Natural killer cell (primary cell): ENCODE measurements around the gene STAT6. TPM values are rescaled to one million over a fixed set of nuclear protein-coding genes. Genes with fewer than 3 reads are reported as not detected.

Experiments
- ATAC-seq, 3 donors: fragments of 150-1000 bp in 2 of 3; fragments of 200-7000 bp in 1 of 3; cut with Tn5 transposase; 1 replicate in 1 of 3; 2 replicates in 2 of 3; pipeline ENCODE4 v1.10.0; 2021; ENCODE audit warnings: mild to moderate bottlenecking in 2 of 3, moderate library complexity in 2 of 3
- DNase-seq, 2 donors: peaks; one replicate each; pipeline versions ENCODE4 v3.0.0 to v3.0.0-alpha.2; 2013 to 2021; ENCODE audit warnings: mixed read lengths in 1 of 2
- H3K27ac ChIP-seq: one replicate; pipeline ENCODE4 v1.5.1; 2013; ENCODE audit warnings: mild to moderate bottlenecking, low read length
- H3K27me3 ChIP-seq: one replicate; pipeline ENCODE4 v1.6.1; 2013; ENCODE audit warnings: low read length; ENCODE audit not compliant: control insufficient read depth, insufficient read depth
- H3K36me3 ChIP-seq: one replicate; pipeline ENCODE4 v1.6.1; 2013; ENCODE audit warnings: low read length; ENCODE audit not compliant: control insufficient read depth, insufficient read depth
- H3K4me1 ChIP-seq: one replicate; pipeline ENCODE4 v1.6.1; 2013; ENCODE audit warnings: low read length; ENCODE audit not compliant: control insufficient read depth, insufficient read depth
- H3K4me3 ChIP-seq: one replicate; pipeline ENCODE4 v1.5.1; 2013; ENCODE audit warnings: low read length
- H3K9me3 ChIP-seq: one replicate; pipeline ENCODE4 v1.6.1; 2013; ENCODE audit warnings: low read length; ENCODE audit not compliant: control insufficient read depth, insufficient read depth
- H3K27ac Mint-ChIP-seq, 2 donors: one replicate each; pipeline ENCODE4 v1.8.0; 2022; ENCODE audit warnings: mild to moderate bottlenecking in 2 of 2, mixed read lengths in 2 of 2, moderate library complexity in 1 of 2
- H3K27me3 Mint-ChIP-seq, 2 donors: one replicate each; pipeline ENCODE4 v1.8.0; 2022; ENCODE audit warnings: low read depth in 2 of 2, mixed read lengths in 2 of 2
- H3K36me3 Mint-ChIP-seq: one replicate; pipeline ENCODE4 v1.8.0; 2022; ENCODE audit warnings: mixed read lengths
- H3K4me1 Mint-ChIP-seq, 2 donors: one replicate each; pipeline ENCODE4 v1.8.0; 2022; ENCODE audit warnings: mixed read lengths in 2 of 2
- H3K4me3 Mint-ChIP-seq: one replicate; pipeline ENCODE4 v1.8.0; 2022; ENCODE audit warnings: mild to moderate bottlenecking, moderate library complexity, mixed read lengths
- H3K9me3 Mint-ChIP-seq, 2 donors: one replicate each; pipeline ENCODE4 v1.8.0; 2022; ENCODE audit warnings: mixed read lengths in 2 of 2
- WGBS: methylation state at CpG from one replicate; pipeline ENCODE4 v1.1.7; 2013; ENCODE audit warnings: missing lambda C conversion rate; ENCODE audit not compliant: insufficient coverage; 5-methylcytosine and 5-hydroxymethylcytosine counted together
- intact Hi-C: fragments of 100-400 bp; cut with micrococcal nuclease; formaldehyde crosslinking; loops from one replicate; pipeline ENCODE4 v1.14.2; 2022
- total RNA-seq, 4 donors: library from RNA; stranded (reverse); fragments of 120-200 nt in 1 of 4; gene quantifications; one replicate each; pipeline versions ENCODE4 v1.2.3 to v1.2.4, GENCODE V29; 2013 to 2022
- TF ChIP-seq, protein P1 (sequence below): fragments of 200-600 bp; IDR thresholded peaks from one replicate; pipeline ENCODE4 v1.8.0; 2022; ENCODE audit warnings: antibody characterized with exemption

The STAT6 gene
- total RNA-seq, 3 donors from 2014 or later (not counting 1 experiment from before 2014, with no cell fraction given) = 277 to 340 (median 319) TPM

DNA sequence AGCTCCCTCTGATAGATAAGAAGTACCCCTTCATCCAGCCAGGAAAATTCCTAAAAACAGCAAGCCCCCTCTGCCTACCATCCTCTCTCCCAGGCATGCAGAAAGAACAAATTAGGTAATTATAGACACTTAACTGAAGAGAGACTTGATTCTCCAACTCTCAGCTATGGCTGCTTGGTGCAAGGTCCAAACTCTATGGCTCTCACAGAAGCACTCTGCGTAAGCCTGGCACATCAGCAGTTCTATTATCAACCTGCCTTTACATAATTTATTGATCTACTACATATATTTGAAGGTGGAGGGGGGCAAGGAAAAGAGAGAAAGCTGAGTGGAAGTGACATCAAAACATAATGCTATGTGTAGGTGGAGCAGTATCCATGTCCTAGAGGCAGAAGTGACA lies 60.2 kb downstream of the STAT6 start:
- intact Hi-C loops = no loop called here
- Mint-ChIP-seq H3K9me3 (no peaks in the 10 kb centered on the region), H3K27me3 (peaks cover 25 to 45% of the 10 kb centered on the region in 2 donors), H3K36me3 (no peaks in the 10 kb centered on the region), H3K4me1 (peaks cover 31 to 36% of the 10 kb centered on the region in 2 donors), H3K4me3 (no peak overlapping the region), H3K27ac (no peak overlapping the region)
- no peak for DNase-seq
- no CpG with 5 or more reads among the region's 1 CpG for WGBS
- peaks cover 31% of the 10 kb centered on the region for H3K4me1 ChIP-seq
- no peak for ATAC-seq
- TF ChIP-seq, protein P1, sequence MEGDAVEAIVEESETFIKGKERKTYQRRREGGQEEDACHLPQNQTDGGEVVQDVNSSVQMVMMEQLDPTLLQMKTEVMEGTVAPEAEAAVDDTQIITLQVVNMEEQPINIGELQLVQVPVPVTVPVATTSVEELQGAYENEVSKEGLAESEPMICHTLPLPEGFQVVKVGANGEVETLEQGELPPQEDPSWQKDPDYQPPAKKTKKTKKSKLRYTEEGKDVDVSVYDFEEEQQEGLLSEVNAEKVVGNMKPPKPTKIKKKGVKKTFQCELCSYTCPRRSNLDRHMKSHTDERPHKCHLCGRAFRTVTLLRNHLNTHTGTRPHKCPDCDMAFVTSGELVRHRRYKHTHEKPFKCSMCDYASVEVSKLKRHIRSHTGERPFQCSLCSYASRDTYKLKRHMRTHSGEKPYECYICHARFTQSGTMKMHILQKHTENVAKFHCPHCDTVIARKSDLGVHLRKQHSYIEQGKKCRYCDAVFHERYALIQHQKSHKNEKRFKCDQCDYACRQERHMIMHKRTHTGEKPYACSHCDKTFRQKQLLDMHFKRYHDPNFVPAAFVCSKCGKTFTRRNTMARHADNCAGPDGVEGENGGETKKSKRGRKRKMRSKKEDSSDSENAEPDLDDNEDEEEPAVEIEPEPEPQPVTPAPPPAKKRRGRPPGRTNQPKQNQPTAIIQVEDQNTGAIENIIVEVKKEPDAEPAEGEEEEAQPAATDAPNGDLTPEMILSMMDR = no peak
- H3K36me3 ChIP-seq = no peaks in the 10 kb centered on the region
- H3K9me3 ChIP-seq = no peaks in the 10 kb centered on the region
- H3K27ac ChIP-seq = no peak overlapping the region
- H3K27me3 ChIP-seq = no peaks in the 10 kb centered on the region
- no peak overlapping the region for H3K4me3 ChIP-seq

DNA sequence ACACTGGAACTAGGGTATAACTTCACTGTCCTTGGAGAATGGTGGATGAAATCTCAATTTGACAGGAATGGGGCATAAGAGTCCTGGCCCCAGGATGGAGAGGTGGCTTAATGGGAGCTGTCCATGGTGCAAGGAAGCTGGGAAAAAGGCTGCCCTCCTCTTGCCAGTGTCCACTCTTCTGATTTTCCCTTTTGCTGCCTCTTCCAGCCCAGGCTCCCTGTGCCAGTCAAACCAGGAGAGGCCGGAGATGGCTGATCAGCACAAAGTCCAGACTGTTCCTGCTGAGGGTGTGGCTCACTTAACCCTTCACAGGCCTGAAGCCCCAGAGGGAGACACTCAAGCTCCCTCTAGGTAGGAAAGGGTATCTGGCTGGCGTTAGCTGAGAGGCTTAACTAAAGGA lies 61.3 kb downstream of the STAT6 start, which contains the start of gene MYO1A:
Gene MYO1A, minus strand, starts transcription at position 240 of the 400 bp plus-strand sequence. CDS start 1,806 bp downstream, outside the sequence.
- Histone ChIP-seq H3K36me3 (no peaks in the 10 kb centered on the region), H3K4me1 (peaks cover 31% of the 10 kb centered on the region), H3K4me3 (no peak within 1 kb of the TSS), H3K27ac (no peak within 1 kb of the TSS), H3K9me3 (no peaks in the 10 kb centered on the region), H3K27me3 (peaks cover 2% of the 10 kb centered on the region)
- H3K4me3 Mint-ChIP-seq = no peak within 1 kb of the TSS
- H3K4me1 Mint-ChIP-seq = peaks cover 33 to 36% of the 10 kb centered on the region in 2 donors
- H3K27me3 Mint-ChIP-seq = peaks cover 35 to 57% of the 10 kb centered on the region in 2 donors
- H3K9me3 Mint-ChIP-seq = no peaks in the 10 kb centered on the region
- 96% methylated on average over 2 of the region's 2 CpGs for WGBS
- no peak within 1 kb of the TSS for H3K27ac Mint-ChIP-seq
- TF ChIP-seq, protein P1 = no peak
- DNase-seq (no peak), ATAC-seq (no peak)
- intact Hi-C loops = no loop called here
- no peaks in the 10 kb centered on the region for H3K36me3 Mint-ChIP-seq

DNA sequence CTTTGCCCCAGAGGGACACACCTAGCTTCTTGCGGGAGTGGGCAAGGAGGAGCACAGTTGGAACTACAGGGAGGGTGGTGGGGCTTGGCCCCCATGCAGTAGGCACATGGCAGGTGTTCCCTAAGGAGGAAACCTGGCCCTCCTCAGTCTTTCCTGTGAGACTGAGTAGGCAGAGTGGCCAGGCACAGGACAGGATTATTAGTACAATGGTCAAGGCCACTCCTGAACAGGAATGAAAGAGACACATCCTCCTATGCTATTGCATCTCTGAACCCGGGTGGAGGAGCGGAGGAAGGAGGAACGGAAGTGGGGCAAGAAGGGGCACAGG lies 62.1 kb downstream of the STAT6 start:
- no peak for DNase-seq
- H3K36me3 ChIP-seq = no peaks in the 10 kb centered on the region
- no peak overlapping the region for H3K4me3 Mint-ChIP-seq
- H3K9me3 ChIP-seq = no peaks in the 10 kb centered on the region
- H3K27me3 ChIP-seq = peaks cover 2% of the 10 kb centered on the region
- no peak overlapping the region for H3K27ac Mint-ChIP-seq
- no peaks in the 10 kb centered on the region for H3K9me3 Mint-ChIP-seq
- peaks cover 31% of the 10 kb centered on the region for H3K4me1 ChIP-seq
- 95% methylated on average over 4 of the region's 4 CpGs for WGBS
- H3K4me3 ChIP-seq = no peak overlapping the region
- H3K27me3 Mint-ChIP-seq = peaks cover 37 to 59% of the 10 kb centered on the region in 2 donors
- H3K27ac ChIP-seq = no peak overlapping the region
- intact Hi-C loops = no loop called here
- TF ChIP-seq, protein P1 = no peak
- peaks cover 33 to 36% of the 10 kb centered on the region in 2 donors for H3K4me1 Mint-ChIP-seq
- ATAC-seq = no peak
- no peaks in the 10 kb centered on the region for H3K36me3 Mint-ChIP-seq

DNA sequence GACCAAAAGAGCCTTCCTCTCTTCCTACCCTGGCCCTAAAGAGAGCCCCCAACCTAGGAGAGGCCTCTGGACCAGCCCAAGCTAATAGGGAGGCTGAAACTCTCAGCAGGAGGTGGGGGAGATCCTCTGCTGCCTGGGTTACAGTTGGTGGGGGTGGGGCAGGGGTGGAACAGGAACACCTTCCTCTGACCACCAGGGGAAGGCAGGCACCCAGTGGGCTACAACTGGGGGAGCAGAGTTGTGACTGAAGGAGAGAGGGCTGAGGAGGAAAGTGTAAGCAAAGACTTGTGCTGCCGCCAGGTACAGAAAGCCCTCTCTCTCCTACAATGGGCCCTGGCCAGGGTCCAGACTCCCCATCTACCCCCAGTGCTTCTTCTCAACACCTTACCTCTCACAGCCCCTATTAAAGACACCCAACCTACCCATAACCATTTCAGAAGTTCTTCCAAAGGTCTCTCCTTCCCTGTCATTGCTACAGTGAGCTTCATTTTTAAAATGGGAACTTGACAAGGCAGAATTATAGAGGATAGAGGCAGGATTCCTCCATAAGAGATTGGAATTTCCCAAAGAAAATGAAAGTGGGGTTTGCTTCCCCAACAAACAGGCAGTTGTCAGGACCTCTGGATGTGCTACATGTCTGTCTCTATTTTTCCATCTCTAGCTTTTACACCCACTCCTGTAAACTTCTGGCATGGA lies 62.6 kb downstream of the STAT6 start:
- no peak overlapping the region for H3K27ac ChIP-seq
- WGBS = 94% methylated on average over 1 of the region's 1 CpG
- TF ChIP-seq, protein P1 = no peak

More for the DNA sequence above, 62.6 kb downstream of the STAT6 start:
- H3K9me3 Mint-ChIP-seq = no peaks in the 10 kb centered on the region
- H3K4me1 Mint-ChIP-seq = peaks cover 33 to 36% of the 10 kb centered on the region in 2 donors
- Histone ChIP-seq H3K4me1 (peaks cover 31% of the 10 kb centered on the region), H3K4me3 (no peak overlapping the region), H3K9me3 (no peaks in the 10 kb centered on the region), H3K27me3 (peaks cover 2% of the 10 kb centered on the region), H3K36me3 (no peaks in the 10 kb centered on the region)
- DNase-seq (no peak), ATAC-seq (no peak)
- no peaks in the 10 kb centered on the region for H3K36me3 Mint-ChIP-seq
- intact Hi-C loops = no loop called here
- H3K27me3 Mint-ChIP-seq = peaks cover 41 to 64% of the 10 kb centered on the region in 2 donors
- H3K4me3 Mint-ChIP-seq = no peak overlapping the region
- H3K27ac Mint-ChIP-seq = no peak overlapping the region
